GM12892 (cell line): ENCODE data around the gene PRDM11.

Source experiments
- POLR2A ChIP-seq: IDR thresholded peaks from 2 replicates; pipeline ENCODE4 v1.6.1; 2011; ENCODE audit warnings: low read depth, low read length, control low read depth
- TAF1 ChIP-seq: IDR thresholded peaks from 2 replicates; pipeline ENCODE4 v1.6.1; 2011; ENCODE audit warnings: low read depth, mild to moderate bottlenecking, control low read depth, low read length, borderline replicate concordance

DNA sequence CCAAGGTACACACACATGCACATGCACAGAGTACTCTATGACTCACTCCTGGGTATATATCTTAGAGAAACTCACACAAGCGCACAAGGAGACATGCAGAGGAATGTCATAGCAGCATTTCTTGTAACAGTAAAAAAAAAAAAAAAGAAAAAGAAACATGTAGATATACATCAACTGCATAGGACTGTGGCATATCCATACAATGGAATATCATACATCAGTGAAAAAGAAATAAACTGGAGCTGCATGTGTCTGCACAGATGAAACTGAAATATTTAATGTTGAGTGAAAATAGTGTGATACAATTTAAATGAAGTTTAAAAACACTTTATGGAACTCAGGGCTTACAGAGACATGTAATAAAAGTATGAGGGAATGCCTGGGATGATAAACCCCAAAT is 93.3 kb downstream of the PRDM11 start:
- no peak for TF ChIP-seq POLR2A
- TF ChIP-seq TAF1, result no peak
